NB4 (cell line): Measurements from ENCODE around the gene LMBRD2.

Experiments
- DNase-seq: peaks from one replicate; pipeline ENCODE4 v3.0.0; 2010; ENCODE audit warnings: low read depth
- H3K4me3 ChIP-seq: one replicate; pipeline ENCODE4 v1.5.1; 2011; ENCODE audit warnings: mild to moderate bottlenecking, low read depth, low read length, moderate library complexity
- CTCF ChIP-seq: IDR thresholded peaks from one replicate; pipeline ENCODE4 v1.5.1; 2012; ENCODE audit warnings: low read depth, low read length
- MAX ChIP-seq: IDR thresholded peaks from 2 replicates; pipeline ENCODE4 v1.6.1; 2011; ENCODE audit warnings: low read depth, low read length
- MYC ChIP-seq: IDR thresholded peaks from 2 replicates; pipeline ENCODE4 v1.6.1; 2011; ENCODE audit warnings: low read depth, low read length
- POLR2A ChIP-seq: IDR thresholded peaks from 2 replicates; pipeline ENCODE4 v1.6.1; 2011; ENCODE audit warnings: mild to moderate bottlenecking; ENCODE audit not compliant: insufficient read length; ENCODE audit errors: extremely low read depth

LMBRD2 gene

GRCh38 chr5:36079200-36079781 lies 72.4 kb downstream of the LMBRD2 start:
- DNase-seq, result peak; percentile 66
- H3K4me3 ChIP-seq, result no peak overlapping the region
- TF ChIP-seq MAX (no peak), POLR2A (no peak), MYC (no peak), CTCF (peak; percentile 77)

- no peak for TF ChIP-seq CTCF
- TF ChIP-seq MAX, result no peak
- TF ChIP-seq MYC, result no peak
- no peak for TF ChIP-seq POLR2A
- H3K4me3 ChIP-seq, result no peak overlapping the region
- DNase-seq, result no peak
Observed at GRCh38 chr5:36078430-36078829, 73.3 kb downstream of the LMBRD2 start.

- DNase-seq, result peak; percentile 64
- H3K4me3 ChIP-seq, result no peak overlapping the region
- TF ChIP-seq MYC (no peak), CTCF (peak; percentile 62), MAX (no peak)
Observed at GRCh38 chr5:36073595-36074216, 78.0 kb downstream of the LMBRD2 start.

GRCh38 chr5:36070687-36071571 lies 80.8 kb downstream of the LMBRD2 start:
- no peak overlapping the region for H3K4me3 ChIP-seq
- TF ChIP-seq CTCF (no peak), MAX (no peak), POLR2A (no peak), MYC (no peak)
- DNase-seq, result no peak

GRCh38 chr5:36068751-36069281 lies 82.9 kb downstream of the LMBRD2 start:
- no peak for DNase-seq
- no peak overlapping the region for H3K4me3 ChIP-seq
- no peak for TF ChIP-seq POLR2A
- TF ChIP-seq CTCF, result no peak
- no peak for TF ChIP-seq MYC
- no peak for TF ChIP-seq MAX
